ENCODE measurements around the gene DLAT.
"Not testable (repeated sequence)": the region's sequence is repeated elsewhere in the genome, so short reads cannot be mapped to it uniquely, and the experiment has no call there.

Gene DLAT

GRCh38 chr11:112024178-112024772, 933 bp upstream of the DLAT start:
- Histone ChIP-seq H3F3A (ENCODE audit: insufficient read depth) (peaks cover 5% of the 10 kb centered on the region; the same call in 1 of the 2 replicates), H3K27me3 (ENCODE audit: low read length) (no peaks in the 10 kb centered on the region), H3K79me2 (ENCODE audit: insufficient read depth, low read length) (peaks cover 8% of the 10 kb centered on the region; the same call in 1 of the 2 replicates), H4K20me1 (ENCODE audit: low read depth, low read length) (no peaks in the 10 kb centered on the region), H3K4me3 (ENCODE audit: insufficient read depth, low read length, poor library complexity, severe bottlenecking) (peak overlapping the region; percentile 75), H3K27ac (ENCODE audit: low read depth, low read length) (peak overlapping the region; percentile 78), H3K9me3 (ENCODE audit: insufficient read depth, low read length) (no peaks in the 10 kb centered on the region), H3K9ac (ENCODE audit: low read length) (peak overlapping the region; percentile 85), H3K4me2 (ENCODE audit: low read depth, low read length, poor library complexity, severe bottlenecking) (peak overlapping the region; percentile 71), H2AFZ (ENCODE audit: low read depth, low read length, severe bottlenecking) (peak overlapping the region; percentile 81), H3K36me3 (ENCODE audit: low read length) (peaks cover 8% of the 10 kb centered on the region; the same call in 1 of the 2 replicates), H3K9me2 (replicated peaks; ENCODE audit: insufficient read depth, low read length) (no peaks in the 10 kb centered on the region)
- TF ChIP-seq EZH2phosphoT487 (conservative IDR thresholded peaks at IDR 0.05; ENCODE audit: low read length) (no peak), CTCF (IDR thresholded peaks at IDR 0.05; ENCODE audit: insufficient read depth, low read length, poor library complexity, severe bottlenecking) (no peak)

GRCh38 chr11:112025707-112026106, 499 bp downstream of the DLAT start:
- Histone ChIP-seq H3K9me2 (replicated peaks; ENCODE audit: insufficient read depth, low read length) (no peaks in the 10 kb centered on the region), H3K36me3 (ENCODE audit: low read length) (peaks cover 10% of the 10 kb centered on the region; the same call in 1 of the 2 replicates), H3K9me3 (ENCODE audit: insufficient read depth, low read length) (no peaks in the 10 kb centered on the region), H3K27ac (ENCODE audit: low read depth, low read length) (peak overlapping the region; percentile 78), H4K20me1 (ENCODE audit: low read depth, low read length) (no peaks in the 10 kb centered on the region), H3K27me3 (ENCODE audit: low read length) (no peaks in the 10 kb centered on the region), H3K4me3 (ENCODE audit: insufficient read depth, low read length, poor library complexity, severe bottlenecking) (peak overlapping the region; percentile 75), H2AFZ (ENCODE audit: low read depth, low read length, severe bottlenecking) (peak overlapping the region; percentile 81), H3K9ac (ENCODE audit: low read length) (peak overlapping the region; percentile 85), H3K4me2 (ENCODE audit: low read depth, low read length, poor library complexity, severe bottlenecking) (peak overlapping the region; percentile 71), H3F3A (ENCODE audit: insufficient read depth) (peaks cover 5% of the 10 kb centered on the region; the same call in 1 of the 2 replicates), H3K79me2 (ENCODE audit: insufficient read depth, low read length) (peaks cover 8% of the 10 kb centered on the region; the same call in 1 of the 2 replicates)
- TF ChIP-seq EZH2phosphoT487 (conservative IDR thresholded peaks at IDR 0.05; ENCODE audit: low read length) (no peak), CTCF (IDR thresholded peaks at IDR 0.05; ENCODE audit: insufficient read depth, low read length, poor library complexity, severe bottlenecking) (no peak)

GRCh38 chr11:112026784-112027410, 1.7 kb downstream of the DLAT start:
- not testable (repeated sequence) for H3K9ac ChIP-seq (ENCODE audit: low read length); H3F3A ChIP-seq (ENCODE audit: insufficient read depth); H3K79me2 ChIP-seq (ENCODE audit: insufficient read depth, low read length); H3K27me3 ChIP-seq (ENCODE audit: low read length); H3K9me2 ChIP-seq (replicated peaks; ENCODE audit: insufficient read depth, low read length); H3K9me3 ChIP-seq (ENCODE audit: insufficient read depth, low read length); H3K4me2 ChIP-seq (ENCODE audit: low read depth, low read length, poor library complexity, severe bottlenecking); H4K20me1 ChIP-seq (ENCODE audit: low read depth, low read length); H3K4me3 ChIP-seq (ENCODE audit: insufficient read depth, low read length, poor library complexity, severe bottlenecking); H2AFZ ChIP-seq (ENCODE audit: low read depth, low read length, severe bottlenecking); H3K27ac ChIP-seq (ENCODE audit: low read depth, low read length)
- peaks cover 10% of the 10 kb centered on the region; the same call in 1 of the 2 replicates for H3K36me3 ChIP-seq (ENCODE audit: low read length)

- H3K36me3 ChIP-seq (ENCODE audit: low read length): peaks cover 13% of the 10 kb centered on the region; the same call in 1 of the 2 replicates
- H3K27ac ChIP-seq (ENCODE audit: low read depth, low read length): no peak overlapping the region
- peaks cover 8% of the 10 kb centered on the region; the same call in 1 of the 2 replicates for H3K79me2 ChIP-seq (ENCODE audit: insufficient read depth, low read length)
- 0 out of 2 replicates have a peak, but pooled peaks cover 1% of the 10 kb centered on the region for H3F3A ChIP-seq (ENCODE audit: insufficient read depth)
- H3K9me3 ChIP-seq (ENCODE audit: insufficient read depth, low read length): no peaks in the 10 kb centered on the region
- H3K27me3 ChIP-seq (ENCODE audit: low read length): no peaks in the 10 kb centered on the region
- H3K9me2 ChIP-seq (replicated peaks; ENCODE audit: insufficient read depth, low read length): no peaks in the 10 kb centered on the region
- no peak for TF ChIP-seq CTCF (IDR thresholded peaks at IDR 0.05; ENCODE audit: insufficient read depth, low read length, poor library complexity, severe bottlenecking)
- H3K9ac ChIP-seq (ENCODE audit: low read length): no peak overlapping the region
- H4K20me1 ChIP-seq (ENCODE audit: low read depth, low read length): no peaks in the 10 kb centered on the region
- no peak overlapping the region for H3K4me2 ChIP-seq (ENCODE audit: low read depth, low read length, poor library complexity, severe bottlenecking)
- no peak overlapping the region for H2AFZ ChIP-seq (ENCODE audit: low read depth, low read length, severe bottlenecking)
- no peak overlapping the region for H3K4me3 ChIP-seq (ENCODE audit: insufficient read depth, low read length, poor library complexity, severe bottlenecking)
Observed at GRCh38 chr11:112029460-112029859, 4.3 kb downstream of the DLAT start.
